HEK293 (cell line): ENCODE data around the gene PRKCE.

Experiments
- CTCF ChIA-PET: fragments of 350-600 bp; formaldehyde crosslinking; extraction: SDS; loops from one replicate; lab custom pipeline; 2021; ENCODE audit warnings: antibody characterized with exemption; lab: Yijun Ruan, JAX
- POLR2A ChIA-PET: fragments of 300-600 bp; formaldehyde crosslinking; extraction: SDS; loops from one replicate; lab custom pipeline; 2020; ENCODE audit warnings: antibody characterized with exemption, inconsistent platforms; lab: Yijun Ruan, JAX
- H3K27ac ChIP-seq: fragments of 200-500 bp; sonication (Bioruptor generic); 2 replicates; pipeline ENCODE4 v1.5.1; 2014; ENCODE audit warnings: low read depth, low read length, control low read depth, inconsistent platforms; ENCODE audit errors: extremely low read depth
- H3K36me3 ChIP-seq, 2 experiments: fragments of 200-500 bp in 1 of 2; sonication (Bioruptor generic) in 1 of 2; 1 replicate in 1 of 2; 2 replicates in 1 of 2; pipeline ENCODE4 v1.5.1; 2014 to 2017; ENCODE audit warnings: inconsistent platforms in 2 of 2, low read length in 2 of 2; ENCODE audit not compliant: control insufficient read depth in 2 of 2, insufficient read depth in 1 of 2
- H3K4me1 ChIP-seq: fragments of 200-500 bp; sonication (Bioruptor generic); 2 replicates; pipeline ENCODE4 v1.5.1; 2014; ENCODE audit warnings: mild to moderate bottlenecking, low read length, inconsistent platforms; ENCODE audit not compliant: control insufficient read depth, insufficient read depth
- H3K4me3 ChIP-seq: 2 replicates; pipeline ENCODE4 v1.5.1; 2011; ENCODE audit warnings: low read depth, mild to moderate bottlenecking, control low read depth, low read length, moderate library complexity
- H3K9me3 ChIP-seq: fragments of 200-500 bp; sonication (Bioruptor generic); 2 replicates; pipeline ENCODE4 v1.5.1; 2014; ENCODE audit warnings: low read depth, low read length, inconsistent platforms; ENCODE audit not compliant: control insufficient read depth, insufficient read depth
- FEZF1 ChIP-seq: fragments of 450-650 bp; formaldehyde crosslinking; IDR thresholded peaks from 2 replicates; pipeline ENCODE4 v1.5.1; 2016; ENCODE audit warnings: missing biosample characterization, missing genetic modification characterization
- GLIS1 ChIP-seq: fragments of 450-650 bp; formaldehyde crosslinking; IDR thresholded peaks from 2 replicates; pipeline ENCODE4 v1.5.1; 2016; ENCODE audit warnings: missing biosample characterization, missing genetic modification characterization
- KLF1 ChIP-seq: fragments of 450-650 bp; formaldehyde crosslinking; IDR thresholded peaks from 2 replicates; pipeline ENCODE4 v1.5.1; 2016; ENCODE audit warnings: missing biosample characterization, missing genetic modification characterization
- SP7 ChIP-seq: fragments of 450-650 bp; formaldehyde crosslinking; IDR thresholded peaks from 2 replicates; pipeline ENCODE4 v1.5.1; 2016; ENCODE audit warnings: missing biosample characterization, missing genetic modification characterization
- ZBTB17 ChIP-seq: fragments of 450-650 bp; formaldehyde crosslinking; IDR thresholded peaks from 2 replicates; pipeline ENCODE4 v1.5.1; 2016; ENCODE audit warnings: missing biosample characterization, missing genetic modification characterization
- ZBTB48 ChIP-seq: fragments of 450-650 bp; formaldehyde crosslinking; IDR thresholded peaks from 2 replicates; pipeline ENCODE4 v1.5.1; 2016; ENCODE audit warnings: missing biosample characterization, missing genetic modification characterization
- ZEB2 ChIP-seq: fragments of 450-650 bp; formaldehyde crosslinking; IDR thresholded peaks from 2 replicates; pipeline ENCODE4 v1.5.1; 2016; ENCODE audit warnings: missing biosample characterization, missing genetic modification characterization
- ZFHX2 ChIP-seq: fragments of 450-650 bp; formaldehyde crosslinking; conservative IDR thresholded peaks from 2 replicates; pipeline ENCODE4 v1.5.1; 2016; ENCODE audit warnings: missing biosample characterization, missing genetic modification characterization
- ZIC2 ChIP-seq: fragments of 450-650 bp; formaldehyde crosslinking; IDR thresholded peaks from 2 replicates; pipeline ENCODE4 v1.5.1; 2016; ENCODE audit warnings: missing biosample characterization, missing genetic modification characterization
- ZNF169 ChIP-seq: fragments of 450-650 bp; formaldehyde crosslinking; IDR thresholded peaks from 2 replicates; pipeline ENCODE4 v1.5.1; 2016; ENCODE audit warnings: missing biosample characterization, missing genetic modification characterization
- ZNF2 ChIP-seq: fragments of 450-650 bp; formaldehyde crosslinking; IDR thresholded peaks from 2 replicates; pipeline ENCODE4 v1.5.1; 2016; ENCODE audit warnings: missing biosample characterization, missing genetic modification characterization
- ZNF211 ChIP-seq: fragments of 450-650 bp; formaldehyde crosslinking; IDR thresholded peaks from 2 replicates; pipeline ENCODE4 v1.5.1; 2016; ENCODE audit warnings: low read depth, missing biosample characterization, missing genetic modification characterization
- ZNF302 ChIP-seq: fragments of 450-650 bp; formaldehyde crosslinking; IDR thresholded peaks from 2 replicates; pipeline ENCODE4 v1.5.1; 2016; ENCODE audit warnings: missing biosample characterization, missing genetic modification characterization, low read depth
- ZNF324 ChIP-seq: fragments of 450-650 bp; formaldehyde crosslinking; IDR thresholded peaks from 2 replicates; pipeline ENCODE4 v1.5.1; 2016; ENCODE audit warnings: missing biosample characterization, missing genetic modification characterization
- ZNF341 ChIP-seq: fragments of 450-650 bp; formaldehyde crosslinking; IDR thresholded peaks from 2 replicates; pipeline ENCODE4; 2016; ENCODE audit warnings: low read depth, missing biosample characterization, missing genetic modification characterization
- ZNF366 ChIP-seq: fragments of 450-650 bp; formaldehyde crosslinking; conservative IDR thresholded peaks from 2 replicates; pipeline ENCODE4 v1.5.1; 2016; ENCODE audit warnings: missing biosample characterization, missing genetic modification characterization
- ZNF37A ChIP-seq: fragments of 450-650 bp; IDR thresholded peaks from 2 replicates; pipeline ENCODE4 v1.5.1; 2018; ENCODE audit warnings: missing biosample characterization, missing genetic modification characterization
- ZNF423 ChIP-seq: fragments of 450-650 bp; formaldehyde crosslinking; IDR thresholded peaks from 2 replicates; pipeline ENCODE4 v1.5.1; 2016; ENCODE audit warnings: missing biosample characterization, missing genetic modification characterization
- ZNF473 ChIP-seq: fragments of 450-650 bp; formaldehyde crosslinking; IDR thresholded peaks from 2 replicates; pipeline ENCODE4 v1.5.1; 2017; ENCODE audit warnings: missing biosample characterization, missing genetic modification characterization
- ZNF514 ChIP-seq: fragments of 450-650 bp; formaldehyde crosslinking; IDR thresholded peaks from 2 replicates; pipeline ENCODE4 v1.5.1; 2016; ENCODE audit warnings: missing biosample characterization, missing genetic modification characterization
- ZNF596 ChIP-seq: fragments of 450-650 bp; IDR thresholded peaks from 2 replicates; pipeline ENCODE4 v1.5.0; 2018; ENCODE audit warnings: missing biosample characterization, mild to moderate bottlenecking, missing genetic modification characterization, moderate library complexity
- ZNF600 ChIP-seq: fragments of 450-650 bp; formaldehyde crosslinking; IDR thresholded peaks from 2 replicates; pipeline ENCODE4 v1.5.1; 2016; ENCODE audit warnings: missing biosample characterization, missing genetic modification characterization
- ZSCAN16 ChIP-seq: fragments of 450-650 bp; formaldehyde crosslinking; IDR thresholded peaks from 2 replicates; pipeline ENCODE4 v1.5.1; 2016; ENCODE audit warnings: missing biosample characterization, missing genetic modification characterization

The PRKCE gene

DNA sequence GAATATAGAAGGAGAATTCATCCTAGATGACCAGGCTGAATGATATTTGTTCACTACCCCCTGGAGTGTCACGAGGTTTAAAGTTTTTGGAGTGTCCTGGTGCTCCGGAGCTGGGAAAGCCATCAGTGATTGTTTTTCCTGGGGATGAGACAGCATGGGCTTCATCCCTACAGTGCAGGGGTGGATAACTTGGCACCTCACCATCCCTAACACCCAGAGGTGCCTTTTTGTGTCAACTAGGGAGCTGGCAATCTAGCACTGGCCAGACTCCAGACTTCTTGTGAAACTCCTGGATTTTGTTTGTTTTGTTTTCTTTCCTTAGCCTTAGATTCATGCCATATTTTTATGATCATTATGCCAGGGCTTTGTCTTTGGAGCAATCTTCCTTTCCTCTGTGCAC, 164.8 kb downstream of the PRKCE start:
- no peak overlapping the region for H3K27ac ChIP-seq
- ChIA-PET CTCF (interaction anchor here (0.9 kb wide), 1 partner anchor 20 kb away, joined by 6 read pairs; no protein-coding TSS in a partner anchor), POLR2A (no interaction called here)
- peaks cover 43% of the 10 kb centered on the region for H3K4me1 ChIP-seq
- H3K9me3 ChIP-seq = no peaks in the 10 kb centered on the region
- H3K4me3 ChIP-seq = no peak overlapping the region
- TF ChIP-seq ZFHX2 (tag by site-specific recombination) (no peak), GLIS1 (tag by site-specific recombination) (peak; percentile 45; the same call in 1 of the 2 replicates), ZSCAN16 (no peak), ZNF600 (tag by site-specific recombination) (0 out of 2 replicates have a peak, but pooled peaks have one; percentile 12), ZNF423 (tag by site-specific recombination) (peak; percentile 52; the same call in 1 of the 2 replicates), ZIC2 (tag by site-specific recombination) (peak; percentile 73)
- TF ChIP-seq, all 188 proteins: peak for 4
- no peaks in the 10 kb centered on the region for H3K36me3 ChIP-seq

- TF ChIP-seq ZNF211 (tag by site-specific recombination) (no peak), KLF1 (tag by site-specific recombination) (no peak), ZNF514 (tag by site-specific recombination) (no peak), ZNF596 (tag by site-specific recombination) (no peak), ZNF423 (tag by site-specific recombination) (no peak), FEZF1 (tag by site-specific recombination) (no peak), ZBTB48 (no peak), ZNF37A (tag by site-specific recombination) (no peak), ZNF324 (tag by site-specific recombination) (no peak), ZNF473 (no peak), ZNF341 (no peak)
These were observed 167.1 kb downstream of the PRKCE start for GRCh38 chr2:45818591-45818990.

GRCh38 chr2:45820048-45820447, 168.6 kb downstream of the PRKCE start:
- no peaks in the 10 kb centered on the region for H3K9me3 ChIP-seq
- ChIA-PET CTCF (no interaction called here), POLR2A (no interaction called here)
- peaks cover 25% of the 10 kb centered on the region for H3K4me1 ChIP-seq
- H3K4me3 ChIP-seq = no peak overlapping the region
- no peak for TF ChIP-seq ZNF302 (tag by site-specific recombination)
- no peak for TF ChIP-seq ZNF366
- 0 out of 2 replicates have a peak, but pooled peaks have one; percentile 26 for TF ChIP-seq ZBTB17 (tag by site-specific recombination)
- no peak for TF ChIP-seq SP7 (tag by site-specific recombination)
- peak; percentile 35 for TF ChIP-seq ZFHX2 (tag by site-specific recombination)
- no peak for TF ChIP-seq ZNF169 (tag by site-specific recombination)
- TF ChIP-seq ZEB2 = no peak
- TF ChIP-seq ZNF2 (tag by site-specific recombination) = no peak
- no peaks in the 10 kb centered on the region for H3K36me3 ChIP-seq
- H3K27ac ChIP-seq = no peak overlapping the region

More at GRCh38 chr2:45818591-45818990, 167.1 kb downstream of the PRKCE start:
- Histone ChIP-seq H3K4me1 (peaks cover 35% of the 10 kb centered on the region), H3K4me3 (no peak overlapping the region), H3K27ac (no peak overlapping the region), H3K36me3 (no peaks in the 10 kb centered on the region), H3K9me3 (no peaks in the 10 kb centered on the region)
- ChIA-PET POLR2A (no interaction called here), CTCF (interaction anchor here (0.6 kb wide), 1 partner anchor 21 kb away, joined by 3 read pairs; no protein-coding TSS in a partner anchor)
